ENCODE results near the gene SLC2A9.

GRCh38 chr4:9870165-9870790 lies 151.0 kb downstream of the SLC2A9 start:
- no peak for TF ChIP-seq CTCF (IDR thresholded peaks at IDR 0.05)
- TF ChIP-seq POLR2A (IDR thresholded peaks at IDR 0.05) = no peak
- TF ChIP-seq EP300 (IDR thresholded peaks at IDR 0.05) = no peak
- no peak for TF ChIP-seq POLR2AphosphoS5 (IDR thresholded peaks at IDR 0.05)
